Caco-2 (cell line): ENCODE measurements around the gene TFPI. TPM values are rescaled to one million over a fixed set of nuclear protein-coding genes. Genes with fewer than 3 reads are reported as not detected.

Source experiments
- BruUV-seq: library from RNA; stranded (reverse); fragments of 400-500 nt; replicated peaks from 2 replicates; lab custom pipeline; 2021; lab: Mats Ljungman, UMichigan
- CTCF ChIA-PET: fragments of 300-600 bp; sonication (Branson Sonifier 250); formaldehyde crosslinking; loops from one replicate; lab custom pipeline; 2022; ENCODE audit warnings: antibody characterized with exemption; lab: Charles Lee
- POLR2A ChIA-PET: fragments of 300-600 bp; sonication (Branson Sonifier 250); formaldehyde crosslinking; loops from one replicate; lab custom pipeline; 2022; ENCODE audit warnings: antibody characterized with exemption; lab: Charles Lee
- DNase-seq, 2 experiments: peaks; one replicate each; pipeline versions ENCODE4 v3.0.0 to v3.0.0-alpha.2; 2020 to 2022
- H3K27me3 ChIP-seq: replicated peaks from 2 replicates; pipeline ENCODE4 v1.6.0; 2011; ENCODE audit warnings: low read length; ENCODE audit not compliant: control insufficient read depth, insufficient read depth
- H3K36me3 ChIP-seq: 2 replicates; pipeline ENCODE4 v1.5.1; 2011; ENCODE audit warnings: low read length; ENCODE audit not compliant: control insufficient read depth, insufficient read depth
- H3K4me1 ChIP-seq: fragments of 250-450 bp; sonication (Bioruptor Pico); 2 replicates; pipeline ENCODE4 v1.5.1; 2020; ENCODE audit warnings: mild to moderate bottlenecking
- H3K4me3 ChIP-seq: 2 replicates; pipeline ENCODE4 v1.5.1; 2011; ENCODE audit warnings: low read depth, mild to moderate bottlenecking, control low read depth, low read length
- H3K9me3 ChIP-seq: fragments of 250-450 bp; sonication (Bioruptor Pico); 2 replicates; pipeline ENCODE4 v1.5.1; 2020; ENCODE audit warnings: mild to moderate bottlenecking, moderate library complexity
- H3K27ac Mint-ChIP-seq: one replicate; pipeline ENCODE4 v1.8.0; 2022; ENCODE audit warnings: mixed read lengths; ENCODE audit not compliant: unreplicated experiment
- H3K27me3 Mint-ChIP-seq: one replicate; pipeline ENCODE4 v1.8.0; 2022; ENCODE audit warnings: mixed read lengths; ENCODE audit not compliant: insufficient read depth, unreplicated experiment
- H3K36me3 Mint-ChIP-seq: one replicate; pipeline ENCODE4 v1.8.0; 2022; ENCODE audit warnings: mild to moderate bottlenecking, mixed read lengths; ENCODE audit not compliant: insufficient read depth, unreplicated experiment
- H3K4me1 Mint-ChIP-seq: one replicate; pipeline ENCODE4 v1.8.0; 2022; ENCODE audit warnings: low read depth, mixed read lengths; ENCODE audit not compliant: unreplicated experiment
- H3K4me3 Mint-ChIP-seq: one replicate; pipeline ENCODE4 v1.8.0; 2022; ENCODE audit warnings: mild to moderate bottlenecking, moderate library complexity, mixed read lengths; ENCODE audit not compliant: unreplicated experiment
- H3K9me3 Mint-ChIP-seq: one replicate; pipeline ENCODE4 v1.8.0; 2022; ENCODE audit warnings: mixed read lengths; ENCODE audit not compliant: unreplicated experiment
- intact Hi-C: fragments of 100-400 bp; cut with micrococcal nuclease; formaldehyde crosslinking; loops from one replicate; pipeline ENCODE4 v1.10.0; 2022; ENCODE audit not compliant: unreplicated experiment
- total RNA-seq: library from RNA; stranded (reverse); gene quantifications from 2 replicates; pipeline ENCODE4 v1.2.3, GENCODE V29; 2022
- TF ChIP-seq, protein P1 (sequence below), 2 experiments: fragments of 200-600 bp in 1 of 2; IDR thresholded peaks; 1 replicate in 1 of 2; 2 replicates in 1 of 2; pipeline versions ENCODE4 v1.5.1 to v1.8.0; 2011 to 2022; ENCODE audit warnings: antibody characterized with exemption in 1 of 2, control low read depth in 1 of 2, inconsistent platforms in 1 of 2, low read depth in 1 of 2, low read length in 1 of 2, mild to moderate bottlenecking in 1 of 2, moderate library complexity in 1 of 2; ENCODE audit not compliant: insufficient read depth in 1 of 2, severe bottlenecking in 1 of 2, unreplicated experiment in 1 of 2

Gene TFPI
- total RNA-seq, 1 experiment from 2014 or later, result 31.0 TPM

DNA sequence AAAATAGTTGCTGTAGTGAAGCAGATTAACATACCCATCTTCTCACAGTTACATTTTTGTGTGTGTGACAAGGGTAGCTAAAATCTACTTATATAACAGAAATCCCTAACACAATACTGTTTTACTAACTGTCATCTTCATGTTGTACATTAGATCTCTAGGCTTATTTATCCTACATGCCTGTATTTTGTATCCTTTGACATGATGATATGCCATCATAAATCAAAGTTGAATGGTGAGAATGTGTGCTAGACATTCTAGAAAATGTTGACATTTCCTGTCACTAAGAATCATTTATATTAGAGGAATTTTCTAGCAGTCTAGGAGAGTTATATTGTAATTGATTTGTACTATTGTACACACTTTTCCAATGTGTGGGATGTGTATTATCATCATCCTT, 84.7 kb downstream of the TFPI start:
- intact Hi-C loops, result no loop called here
- no peaks in the 10 kb centered on the region for H3K27me3 ChIP-seq
- Mint-ChIP-seq H3K27me3 (no peaks in the 10 kb centered on the region), H3K9me3 (no peaks in the 10 kb centered on the region), H3K4me3 (no peak overlapping the region), H3K27ac (no peak overlapping the region), H3K4me1 (no peaks in the 10 kb centered on the region), H3K36me3 (no peaks in the 10 kb centered on the region)
- DNase-seq, result no peak
- BruUV-seq, result no TSS peak
- CTCF ChIA-PET, result no interaction called here
- H3K9me3 ChIP-seq, result no peaks in the 10 kb centered on the region
- POLR2A ChIA-PET, result no interaction called here
- no peaks in the 10 kb centered on the region for H3K4me1 ChIP-seq
- H3K4me3 ChIP-seq, result no peak overlapping the region
- H3K36me3 ChIP-seq, result no peaks in the 10 kb centered on the region
- TF ChIP-seq, protein P1, sequence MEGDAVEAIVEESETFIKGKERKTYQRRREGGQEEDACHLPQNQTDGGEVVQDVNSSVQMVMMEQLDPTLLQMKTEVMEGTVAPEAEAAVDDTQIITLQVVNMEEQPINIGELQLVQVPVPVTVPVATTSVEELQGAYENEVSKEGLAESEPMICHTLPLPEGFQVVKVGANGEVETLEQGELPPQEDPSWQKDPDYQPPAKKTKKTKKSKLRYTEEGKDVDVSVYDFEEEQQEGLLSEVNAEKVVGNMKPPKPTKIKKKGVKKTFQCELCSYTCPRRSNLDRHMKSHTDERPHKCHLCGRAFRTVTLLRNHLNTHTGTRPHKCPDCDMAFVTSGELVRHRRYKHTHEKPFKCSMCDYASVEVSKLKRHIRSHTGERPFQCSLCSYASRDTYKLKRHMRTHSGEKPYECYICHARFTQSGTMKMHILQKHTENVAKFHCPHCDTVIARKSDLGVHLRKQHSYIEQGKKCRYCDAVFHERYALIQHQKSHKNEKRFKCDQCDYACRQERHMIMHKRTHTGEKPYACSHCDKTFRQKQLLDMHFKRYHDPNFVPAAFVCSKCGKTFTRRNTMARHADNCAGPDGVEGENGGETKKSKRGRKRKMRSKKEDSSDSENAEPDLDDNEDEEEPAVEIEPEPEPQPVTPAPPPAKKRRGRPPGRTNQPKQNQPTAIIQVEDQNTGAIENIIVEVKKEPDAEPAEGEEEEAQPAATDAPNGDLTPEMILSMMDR (IDR thresholded peaks at IDR 0.05; ENCODE audit: insufficient read depth in 1 of 2, low read depth in 1 of 2, low read length in 1 of 2, severe bottlenecking in 1 of 2, unreplicated experiment in 1 of 2), result no peak

DNA sequence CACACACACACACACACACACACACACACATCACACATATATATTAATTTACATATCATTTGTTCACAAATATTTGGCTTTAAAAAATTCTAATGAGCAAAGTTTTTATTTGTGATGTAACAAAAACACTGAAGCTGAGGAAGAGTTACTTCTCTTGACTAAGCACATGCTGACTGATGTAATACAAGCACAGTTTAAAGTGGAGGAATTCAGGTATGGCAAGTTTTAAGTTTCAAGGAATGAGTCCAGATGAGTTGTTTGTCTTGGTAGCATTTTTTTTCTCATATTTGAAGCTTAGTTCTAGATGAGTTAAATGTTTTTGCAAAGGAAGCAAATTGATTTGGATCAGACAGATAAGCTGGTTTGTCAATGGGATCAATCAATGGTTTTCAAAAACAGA, 86.0 kb downstream of the TFPI start:
- Mint-ChIP-seq H3K27ac (no peak overlapping the region), H3K9me3 (no peaks in the 10 kb centered on the region), H3K4me1 (no peaks in the 10 kb centered on the region), H3K27me3 (no peaks in the 10 kb centered on the region), H3K4me3 (no peak overlapping the region), H3K36me3 (no peaks in the 10 kb centered on the region)
- no peaks in the 10 kb centered on the region for H3K27me3 ChIP-seq
- ChIA-PET CTCF (no interaction called here), POLR2A (no interaction called here)
- no peaks in the 10 kb centered on the region for H3K4me1 ChIP-seq
- H3K36me3 ChIP-seq, result no peaks in the 10 kb centered on the region
- intact Hi-C loops, result no loop called here
- H3K9me3 ChIP-seq, result no peaks in the 10 kb centered on the region
- DNase-seq, result no peak
- no TSS peak for BruUV-seq
- no peak overlapping the region for H3K4me3 ChIP-seq
- TF ChIP-seq, protein P1 (IDR thresholded peaks at IDR 0.05; ENCODE audit: insufficient read depth in 1 of 2, low read depth in 1 of 2, low read length in 1 of 2, severe bottlenecking in 1 of 2, unreplicated experiment in 1 of 2), result no peak

DNA sequence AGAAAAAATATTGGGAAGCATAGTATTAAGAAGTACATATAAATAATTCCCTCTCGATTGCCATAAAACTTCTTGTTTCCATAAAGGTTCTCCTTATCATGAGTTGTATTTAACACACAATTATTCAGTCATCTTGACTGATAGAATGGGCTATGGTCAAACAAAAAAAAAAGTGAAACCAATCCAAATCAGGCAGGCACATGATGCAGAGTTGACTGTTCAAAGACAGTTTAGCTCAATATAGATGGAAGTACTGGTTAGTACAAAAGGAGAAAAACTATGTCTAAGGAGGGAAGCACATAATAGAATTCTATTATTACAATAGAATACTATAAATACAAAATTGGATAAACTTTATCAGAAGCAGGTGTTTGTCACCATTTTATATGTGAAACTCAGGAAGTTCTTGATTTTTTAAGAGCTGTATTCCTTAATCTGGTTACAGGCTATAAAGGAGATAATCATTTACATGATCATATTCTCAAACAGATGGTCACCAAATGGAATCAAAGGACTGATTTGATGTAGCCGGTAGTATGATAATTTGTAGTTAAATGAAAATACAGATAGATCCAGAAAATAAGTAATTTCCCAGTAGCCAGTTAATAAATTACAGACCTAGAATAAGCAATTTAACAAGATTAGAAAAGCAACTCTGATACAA, 88.0 kb downstream of the TFPI start:
- H3K9me3 Mint-ChIP-seq, result no peaks in the 10 kb centered on the region
- no TSS peak for BruUV-seq
- TF ChIP-seq, protein P1 (IDR thresholded peaks at IDR 0.05; ENCODE audit: insufficient read depth in 1 of 2, low read depth in 1 of 2, low read length in 1 of 2, severe bottlenecking in 1 of 2, unreplicated experiment in 1 of 2), result no peak
- no peaks in the 10 kb centered on the region for H3K4me1 Mint-ChIP-seq
- Histone ChIP-seq H3K4me3 (no peak overlapping the region), H3K36me3 (no peaks in the 10 kb centered on the region), H3K27me3 (no peaks in the 10 kb centered on the region), H3K9me3 (no peaks in the 10 kb centered on the region), H3K4me1 (peaks cover 5% of the 10 kb centered on the region; the same call in 1 of the 2 replicates)
- no peak overlapping the region for H3K27ac Mint-ChIP-seq
- CTCF ChIA-PET, result no interaction called here
- intact Hi-C loops, result no loop called here
- H3K4me3 Mint-ChIP-seq, result no peak overlapping the region
- POLR2A ChIA-PET, result no interaction called here
- DNase-seq, result no peak
- H3K36me3 Mint-ChIP-seq, result no peaks in the 10 kb centered on the region
- no peaks in the 10 kb centered on the region for H3K27me3 Mint-ChIP-seq
